ENCODE measurements around the gene ZNF138.

GRCh38 chr7:64774204-64774842, 19.9 kb upstream of the ZNF138 start:
- TF ChIP-seq GATA3 (IDR thresholded peaks at IDR 0.05; ENCODE audit: low read depth, low read length) (no peak), GATA2 (IDR thresholded peaks at IDR 0.05; ENCODE audit: low read depth, low read length) (no peak)
